Measurements from ENCODE around the gene SOX9.

Gene SOX9

GRCh38 chr17:72089453-72089987 is 31.3 kb upstream of the SOX9 start:
- no peak for FAIRE-seq
- no peak for DNase-seq (ENCODE audit: insufficient read length, low spot score)
- TF ChIP-seq, protein P1, sequence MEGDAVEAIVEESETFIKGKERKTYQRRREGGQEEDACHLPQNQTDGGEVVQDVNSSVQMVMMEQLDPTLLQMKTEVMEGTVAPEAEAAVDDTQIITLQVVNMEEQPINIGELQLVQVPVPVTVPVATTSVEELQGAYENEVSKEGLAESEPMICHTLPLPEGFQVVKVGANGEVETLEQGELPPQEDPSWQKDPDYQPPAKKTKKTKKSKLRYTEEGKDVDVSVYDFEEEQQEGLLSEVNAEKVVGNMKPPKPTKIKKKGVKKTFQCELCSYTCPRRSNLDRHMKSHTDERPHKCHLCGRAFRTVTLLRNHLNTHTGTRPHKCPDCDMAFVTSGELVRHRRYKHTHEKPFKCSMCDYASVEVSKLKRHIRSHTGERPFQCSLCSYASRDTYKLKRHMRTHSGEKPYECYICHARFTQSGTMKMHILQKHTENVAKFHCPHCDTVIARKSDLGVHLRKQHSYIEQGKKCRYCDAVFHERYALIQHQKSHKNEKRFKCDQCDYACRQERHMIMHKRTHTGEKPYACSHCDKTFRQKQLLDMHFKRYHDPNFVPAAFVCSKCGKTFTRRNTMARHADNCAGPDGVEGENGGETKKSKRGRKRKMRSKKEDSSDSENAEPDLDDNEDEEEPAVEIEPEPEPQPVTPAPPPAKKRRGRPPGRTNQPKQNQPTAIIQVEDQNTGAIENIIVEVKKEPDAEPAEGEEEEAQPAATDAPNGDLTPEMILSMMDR (IDR thresholded peaks at IDR 0.05; ENCODE audit: insufficient read depth, missing control alignments), result no peak

DNA sequence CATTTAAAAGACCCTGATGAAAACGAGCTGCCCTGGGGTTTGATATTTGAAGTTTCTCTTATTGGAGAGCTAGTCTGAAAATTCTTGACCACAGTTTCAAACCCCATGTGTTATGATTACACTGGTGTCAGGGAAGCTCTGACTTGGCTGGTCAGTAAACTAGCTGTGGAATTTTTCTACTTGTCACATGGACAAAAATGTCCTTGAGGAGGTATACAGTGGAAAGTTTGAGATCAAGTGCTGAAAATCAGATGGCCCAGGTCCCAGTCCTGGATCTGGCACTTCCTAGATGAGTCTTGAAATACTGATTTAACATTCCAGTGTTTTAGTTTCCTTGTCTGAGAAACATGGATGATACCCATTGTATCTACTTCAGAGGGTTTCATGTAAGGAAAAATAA is 30.7 kb upstream of the SOX9 start:
- TF ChIP-seq, protein P1 (IDR thresholded peaks at IDR 0.05; ENCODE audit: insufficient read depth, missing control alignments), result no peak
- FAIRE-seq (no peak), DNase-seq (ENCODE audit: insufficient read length, low spot score) (no peak)

GRCh38 chr17:72092710-72093322 is 28.0 kb upstream of the SOX9 start:
- no peak for DNase-seq (ENCODE audit: insufficient read length, low spot score)
- no peak for FAIRE-seq
- TF ChIP-seq, protein P1 (IDR thresholded peaks at IDR 0.05; ENCODE audit: insufficient read depth, missing control alignments), result no peak

- no peak for FAIRE-seq
- TF ChIP-seq, protein P1 (IDR thresholded peaks at IDR 0.05; ENCODE audit: insufficient read depth, missing control alignments), result no peak
- no peak for DNase-seq (ENCODE audit: insufficient read length, low spot score)
Observed at GRCh38 chr17:72093707-72094106, 27.1 kb upstream of the SOX9 start.

- DNase-seq (ENCODE audit: insufficient read length, low spot score) (no peak), FAIRE-seq (no peak)
- TF ChIP-seq, protein P1 (IDR thresholded peaks at IDR 0.05; ENCODE audit: insufficient read depth, missing control alignments), result no peak
Observed at GRCh38 chr17:72095316-72095715, 25.5 kb upstream of the SOX9 start.

DNA sequence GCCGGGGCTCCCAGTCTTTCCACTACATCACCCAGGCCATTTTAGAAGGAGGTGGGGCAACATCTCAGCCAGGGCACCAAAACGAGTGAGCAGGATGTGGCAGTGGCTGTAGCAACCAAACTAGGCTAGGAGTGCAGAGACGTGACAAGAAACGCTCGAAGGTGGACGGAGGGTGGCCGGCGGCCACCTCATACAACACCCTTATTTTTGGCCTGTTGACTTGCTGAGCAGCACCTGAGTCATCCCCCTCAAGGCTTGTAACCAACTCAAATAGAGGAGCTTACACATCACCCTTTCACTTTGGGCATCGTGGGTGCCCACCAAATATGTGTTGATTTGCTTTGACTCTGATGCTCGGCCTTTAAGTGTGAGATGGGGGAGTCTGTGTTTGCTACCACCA is 23.7 kb upstream of the SOX9 start:
- TF ChIP-seq, protein P1 (IDR thresholded peaks at IDR 0.05; ENCODE audit: insufficient read depth, missing control alignments), result no peak
- FAIRE-seq (no peak), DNase-seq (ENCODE audit: insufficient read length, low spot score) (no peak)

- no peak for FAIRE-seq
- TF ChIP-seq, protein P1 (IDR thresholded peaks at IDR 0.05; ENCODE audit: insufficient read depth, missing control alignments), result no peak
- no peak for DNase-seq (ENCODE audit: insufficient read length, low spot score)
Observed at GRCh38 chr17:72099919-72100318, 20.9 kb upstream of the SOX9 start.

All from D721Med (cell line).